Fibroblast of pulmonary artery (primary cell): ENCODE results near the gene VSX1.

Source experiments
- DNase-seq: peaks from one replicate; pipeline ENCODE4 v3.0.0-alpha.2; 2010; ENCODE audit warnings: low read depth
- H3K4me3 ChIP-seq: replicated peaks from 2 replicates; pipeline ENCODE4 v1.5.1; 2011; ENCODE audit warnings: low read depth, mild to moderate bottlenecking, control low read depth, low read length, moderate library complexity
- TF ChIP-seq, protein P1 (sequence below): IDR thresholded peaks from 2 replicates; pipeline ENCODE4 v1.5.1; 2011; ENCODE audit warnings: mild to moderate bottlenecking, control low read depth, low read length, inconsistent platforms; ENCODE audit errors: missing control alignments

The VSX1 gene

DNA sequence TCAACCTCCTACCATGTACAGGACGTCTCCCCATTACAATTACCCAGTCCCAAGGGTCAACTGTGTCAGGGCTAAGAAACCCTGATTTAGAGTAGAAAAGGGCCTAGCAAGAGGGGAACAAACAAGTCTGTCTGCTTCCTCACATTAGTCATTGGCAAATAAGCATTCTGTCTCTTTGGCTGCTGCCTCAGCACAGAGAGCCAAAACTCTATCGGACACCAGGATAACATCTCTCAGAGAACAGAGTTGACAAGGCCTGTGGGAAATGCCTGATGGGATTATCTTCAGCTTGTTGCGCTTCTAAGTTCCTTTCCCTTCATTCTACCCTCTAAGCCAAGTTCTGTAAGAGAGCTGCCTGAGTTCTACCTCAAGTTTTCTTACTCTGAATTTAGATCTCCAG, 19.0 kb upstream of the VSX1 start:
- no peak for DNase-seq
- TF ChIP-seq, protein P1, sequence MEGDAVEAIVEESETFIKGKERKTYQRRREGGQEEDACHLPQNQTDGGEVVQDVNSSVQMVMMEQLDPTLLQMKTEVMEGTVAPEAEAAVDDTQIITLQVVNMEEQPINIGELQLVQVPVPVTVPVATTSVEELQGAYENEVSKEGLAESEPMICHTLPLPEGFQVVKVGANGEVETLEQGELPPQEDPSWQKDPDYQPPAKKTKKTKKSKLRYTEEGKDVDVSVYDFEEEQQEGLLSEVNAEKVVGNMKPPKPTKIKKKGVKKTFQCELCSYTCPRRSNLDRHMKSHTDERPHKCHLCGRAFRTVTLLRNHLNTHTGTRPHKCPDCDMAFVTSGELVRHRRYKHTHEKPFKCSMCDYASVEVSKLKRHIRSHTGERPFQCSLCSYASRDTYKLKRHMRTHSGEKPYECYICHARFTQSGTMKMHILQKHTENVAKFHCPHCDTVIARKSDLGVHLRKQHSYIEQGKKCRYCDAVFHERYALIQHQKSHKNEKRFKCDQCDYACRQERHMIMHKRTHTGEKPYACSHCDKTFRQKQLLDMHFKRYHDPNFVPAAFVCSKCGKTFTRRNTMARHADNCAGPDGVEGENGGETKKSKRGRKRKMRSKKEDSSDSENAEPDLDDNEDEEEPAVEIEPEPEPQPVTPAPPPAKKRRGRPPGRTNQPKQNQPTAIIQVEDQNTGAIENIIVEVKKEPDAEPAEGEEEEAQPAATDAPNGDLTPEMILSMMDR: no peak
- no peak overlapping the region for H3K4me3 ChIP-seq

DNA sequence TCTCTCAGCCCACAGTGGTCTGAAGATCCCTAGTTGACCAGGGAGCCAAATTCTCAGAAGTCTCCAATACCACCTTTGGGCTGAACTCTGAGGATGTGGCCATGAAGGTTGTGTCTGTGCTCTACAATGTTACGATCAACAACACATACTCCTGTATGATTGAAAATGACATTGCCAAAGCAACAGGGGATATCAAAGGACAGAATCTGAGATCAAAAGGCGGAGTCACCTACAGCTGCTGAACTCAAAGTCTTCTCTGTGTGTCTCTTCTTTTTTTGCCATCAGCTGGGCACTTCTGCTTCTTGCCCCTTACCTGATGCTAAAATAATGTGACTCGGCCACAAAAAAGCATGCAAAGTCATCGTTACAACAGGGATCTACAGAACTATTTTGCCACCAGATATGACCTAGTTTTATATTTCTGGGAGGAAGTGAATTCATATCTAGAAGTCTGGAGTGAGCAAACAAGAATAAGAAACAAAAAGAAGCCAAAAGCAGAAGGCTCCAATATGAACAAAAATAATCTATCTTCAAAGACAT, 17.7 kb upstream of the VSX1 start:
- H3K4me3 ChIP-seq: no peak overlapping the region
- DNase-seq: no peak
- TF ChIP-seq, protein P1: no peak

DNA sequence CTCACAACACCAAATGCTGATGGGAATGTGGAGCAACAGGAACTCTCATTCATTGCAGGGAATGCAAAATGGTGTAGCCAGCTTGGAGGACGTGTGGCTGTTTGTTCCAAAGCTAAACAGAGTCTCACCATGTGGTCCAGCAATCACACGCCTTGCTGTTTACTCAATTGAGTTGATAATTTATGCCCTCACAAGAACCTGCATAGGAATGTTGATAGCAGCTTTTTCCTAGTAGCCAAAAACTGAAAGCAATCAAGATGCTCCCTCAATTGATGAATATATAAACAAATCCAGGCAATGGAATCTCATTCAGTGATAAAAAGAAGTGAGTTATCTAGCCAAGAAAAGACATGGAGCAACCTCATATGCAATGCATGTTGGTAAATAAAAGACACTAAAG, 15.6 kb upstream of the VSX1 start:
- DNase-seq: no peak
- TF ChIP-seq, protein P1: no peak
- H3K4me3 ChIP-seq: no peak overlapping the region

DNA sequence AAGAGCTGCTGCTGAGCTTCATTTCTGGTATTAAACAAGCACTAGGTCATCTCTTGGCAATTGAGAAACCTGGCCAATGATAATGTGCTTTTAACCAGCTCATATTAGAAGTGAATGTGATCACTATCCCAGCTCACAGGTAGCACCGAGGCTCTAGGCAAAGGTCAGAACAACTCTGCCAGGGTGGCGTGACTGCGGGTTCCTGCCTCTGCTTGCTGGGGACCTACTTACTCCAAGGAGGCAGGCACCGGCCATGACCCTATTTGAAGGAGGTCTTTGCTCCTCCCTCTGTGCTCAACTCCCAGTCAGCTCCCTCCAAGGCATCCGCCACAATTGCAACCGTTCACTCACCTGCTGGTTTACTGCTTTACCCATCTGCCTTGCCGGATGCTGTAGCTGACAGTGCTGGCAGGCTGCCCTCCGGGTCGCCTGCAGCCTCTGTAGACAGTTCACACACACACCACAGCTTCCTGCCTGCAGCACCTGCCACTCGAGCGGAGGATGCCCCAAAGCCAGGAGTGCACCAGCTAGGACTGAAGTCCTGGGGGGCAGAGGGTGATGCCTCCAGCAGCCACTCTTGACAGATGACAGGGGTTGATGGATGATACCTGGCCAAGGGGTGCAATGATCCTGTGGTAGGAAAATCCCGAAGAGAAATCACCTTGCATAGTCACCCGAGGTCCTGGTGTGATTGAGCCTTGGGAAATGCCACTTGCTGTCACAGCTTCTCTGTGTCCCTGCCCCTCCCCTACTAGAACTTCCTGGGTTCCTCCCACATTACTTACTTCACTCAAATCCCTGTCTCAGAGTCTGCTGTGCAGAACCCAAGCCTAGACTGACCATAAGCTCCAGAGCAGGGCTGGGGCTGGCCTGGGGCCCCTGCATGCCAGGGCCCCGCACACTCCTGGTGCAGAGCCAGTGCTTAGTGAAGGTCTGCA, 8.8 kb upstream of the VSX1 start:
- TF ChIP-seq, protein P1: no peak
- no peak for DNase-seq
- H3K4me3 ChIP-seq: no peak overlapping the region

DNA sequence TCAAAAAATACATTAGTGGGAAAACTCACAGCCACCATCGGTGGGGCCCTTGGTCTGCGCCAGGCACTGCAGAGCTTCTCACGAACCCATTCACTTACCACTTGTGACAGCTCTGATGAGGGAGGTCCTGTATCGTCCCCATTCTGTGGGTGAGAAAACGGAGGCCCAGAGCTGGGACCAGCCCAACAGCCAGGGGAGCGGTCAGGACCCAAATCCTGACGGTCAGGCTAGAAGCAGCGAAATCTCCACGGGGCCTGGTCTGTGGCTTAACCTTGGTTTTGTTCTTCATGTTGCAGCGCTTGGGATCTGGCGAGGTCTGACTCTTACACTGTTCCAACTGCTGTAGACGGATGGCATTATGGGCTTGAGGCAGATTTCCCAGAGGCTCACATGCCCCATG, 7.7 kb upstream of the VSX1 start:
- DNase-seq: no peak
- H3K4me3 ChIP-seq: no peak overlapping the region
- TF ChIP-seq, protein P1: no peak

DNA sequence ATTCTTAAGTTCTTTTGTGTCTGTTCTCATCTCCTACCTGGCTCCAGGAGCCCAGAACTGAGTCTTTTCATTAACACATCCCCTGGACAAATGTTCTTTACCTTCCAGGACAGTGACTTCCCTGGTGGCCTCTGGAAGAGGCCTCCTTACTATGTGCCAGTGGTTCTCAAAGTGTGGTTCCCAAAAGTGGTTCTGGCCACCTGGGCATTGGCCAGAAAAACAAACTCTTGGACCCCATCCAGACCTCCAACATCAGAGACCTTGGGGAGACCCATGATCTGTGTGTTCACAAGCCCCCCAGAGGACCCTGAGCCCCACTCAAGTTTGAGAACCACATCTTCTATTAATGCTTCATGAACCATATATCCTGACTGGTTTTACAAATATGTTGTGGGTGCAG, 7.2 kb upstream of the VSX1 start:
- no peak for DNase-seq
- TF ChIP-seq, protein P1: no peak
- H3K4me3 ChIP-seq: no peak overlapping the region
